GM19328 (cell line): ENCODE results near the gene S100A12.

Source experiments
- ATAC-seq: cut with Tn5 transposase; IDR thresholded peaks from one replicate; pipeline ENCODE4 v1.9.1; 2021; ENCODE audit warnings: mild to moderate bottlenecking, moderate library complexity; ENCODE audit not compliant: unreplicated experiment

S100A12 gene

GRCh38 chr1:153337980-153338853, 37.2 kb downstream of the S100A12 start:
- no peak for ATAC-seq

GRCh38 chr1:153336650-153337049, 38.8 kb downstream of the S100A12 start:
- no peak for ATAC-seq

- ATAC-seq: no peak
These were observed 41.5 kb downstream of the S100A12 start for GRCh38 chr1:153333902-153334301.

- no peak for ATAC-seq
These were observed 50.5 kb downstream of the S100A12 start for GRCh38 chr1:153324912-153325311.
